ENCODE data around the gene LRRIQ4.

The LRRIQ4 gene

DNA sequence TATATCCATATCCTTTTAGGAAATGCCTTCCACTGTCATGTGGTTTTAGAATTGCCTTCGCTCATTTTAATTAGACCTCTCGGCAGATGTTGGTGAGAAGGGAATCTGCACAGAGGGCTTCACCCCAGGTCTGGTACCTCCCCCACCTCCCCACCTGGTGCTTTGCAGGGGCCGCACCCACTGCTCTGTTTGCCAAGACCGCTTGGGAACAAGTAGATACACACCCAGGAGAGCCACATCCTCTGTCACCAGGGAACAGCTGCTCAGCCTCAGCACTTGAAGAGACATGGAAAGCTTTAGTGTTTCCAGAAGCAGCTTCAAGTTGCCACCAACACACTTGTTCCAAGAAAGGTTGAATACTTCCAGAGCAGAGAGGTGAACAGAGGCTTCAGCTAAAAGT, 35.2 kb downstream of the LRRIQ4 start:
- no peak for DNase-seq (ENCODE audit: low spot score)
- ChIA-PET POLR2A (ENCODE audit: low non-redundant PET) (no interaction called here), CTCF (no interaction called here)
- TF ChIP-seq, protein P1, sequence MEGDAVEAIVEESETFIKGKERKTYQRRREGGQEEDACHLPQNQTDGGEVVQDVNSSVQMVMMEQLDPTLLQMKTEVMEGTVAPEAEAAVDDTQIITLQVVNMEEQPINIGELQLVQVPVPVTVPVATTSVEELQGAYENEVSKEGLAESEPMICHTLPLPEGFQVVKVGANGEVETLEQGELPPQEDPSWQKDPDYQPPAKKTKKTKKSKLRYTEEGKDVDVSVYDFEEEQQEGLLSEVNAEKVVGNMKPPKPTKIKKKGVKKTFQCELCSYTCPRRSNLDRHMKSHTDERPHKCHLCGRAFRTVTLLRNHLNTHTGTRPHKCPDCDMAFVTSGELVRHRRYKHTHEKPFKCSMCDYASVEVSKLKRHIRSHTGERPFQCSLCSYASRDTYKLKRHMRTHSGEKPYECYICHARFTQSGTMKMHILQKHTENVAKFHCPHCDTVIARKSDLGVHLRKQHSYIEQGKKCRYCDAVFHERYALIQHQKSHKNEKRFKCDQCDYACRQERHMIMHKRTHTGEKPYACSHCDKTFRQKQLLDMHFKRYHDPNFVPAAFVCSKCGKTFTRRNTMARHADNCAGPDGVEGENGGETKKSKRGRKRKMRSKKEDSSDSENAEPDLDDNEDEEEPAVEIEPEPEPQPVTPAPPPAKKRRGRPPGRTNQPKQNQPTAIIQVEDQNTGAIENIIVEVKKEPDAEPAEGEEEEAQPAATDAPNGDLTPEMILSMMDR (conservative IDR thresholded peaks at IDR 0.05; ENCODE audit: low read depth) = no peak
- H3K27ac ChIP-seq = peak overlapping the region; percentile 11; the same call in 1 of the 2 replicates

GRCh38 chr3:169848741-169849140, 36.1 kb downstream of the LRRIQ4 start:
- CTCF ChIA-PET = interaction anchor here (0.6 kb wide), 2 partner anchors 20 to 22 kb away, joined by 3 read pairs; no protein-coding TSS in a partner anchor
- POLR2A ChIA-PET (ENCODE audit: low non-redundant PET) = no interaction called here

DNA sequence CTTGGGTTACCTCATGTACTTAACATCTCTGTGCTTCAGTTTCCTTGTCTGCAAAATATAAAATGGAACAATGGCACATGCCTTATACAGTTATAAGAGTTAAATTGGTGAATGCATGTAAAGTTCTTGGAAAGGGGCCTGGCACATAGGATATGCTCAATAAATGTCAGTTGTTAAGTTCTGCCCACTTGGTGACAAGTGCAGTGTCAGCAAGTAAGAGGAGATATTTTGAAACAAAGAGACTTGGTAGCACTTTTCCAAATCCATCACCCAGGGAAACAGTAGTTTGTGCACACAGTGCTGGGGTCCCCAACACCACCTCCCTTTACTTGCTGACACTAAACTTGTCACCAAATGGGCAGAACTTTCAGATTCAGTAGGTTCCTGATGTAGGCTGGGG, 37.9 kb downstream of the LRRIQ4 start:
- H3K27ac ChIP-seq = no peak overlapping the region
- TF ChIP-seq, protein P1 (conservative IDR thresholded peaks at IDR 0.05; ENCODE audit: low read depth) = no peak
- no peak for DNase-seq (ENCODE audit: low spot score)
- CTCF ChIA-PET = no interaction called here
- POLR2A ChIA-PET (ENCODE audit: low non-redundant PET) = no interaction called here

More at GRCh38 chr3:169848741-169849140, 36.1 kb downstream of the LRRIQ4 start:
- TF ChIP-seq, protein P1 (conservative IDR thresholded peaks at IDR 0.05; ENCODE audit: low read depth) = no peak
- H3K27ac ChIP-seq = no peak overlapping the region
- DNase-seq (ENCODE audit: low spot score) = no peak

DNA sequence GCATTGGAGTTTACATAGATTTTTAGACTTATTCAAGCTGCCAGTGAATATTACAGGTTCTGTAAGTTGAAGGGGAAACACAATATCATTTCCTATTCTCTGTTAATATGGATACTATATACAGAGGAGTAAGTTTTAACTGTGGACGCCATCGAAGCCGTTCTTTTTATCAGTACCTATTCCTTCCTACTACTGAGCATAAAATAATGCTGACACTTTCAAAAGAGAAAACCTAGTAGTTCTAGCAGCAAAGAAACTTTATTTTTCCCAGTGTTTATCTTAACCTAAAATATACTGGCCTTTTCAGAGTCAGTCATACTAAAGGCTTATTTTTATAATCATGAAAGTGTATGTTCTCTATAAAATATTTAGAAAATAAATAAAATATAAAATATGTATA, 42.8 kb downstream of the LRRIQ4 start:
- TF ChIP-seq, protein P1 (conservative IDR thresholded peaks at IDR 0.05; ENCODE audit: low read depth) = no peak
- DNase-seq (ENCODE audit: low spot score) = no peak
- ChIA-PET CTCF (no interaction called here), POLR2A (ENCODE audit: low non-redundant PET) (no interaction called here)
- no peak overlapping the region for H3K27ac ChIP-seq

- ChIA-PET POLR2A (ENCODE audit: low non-redundant PET) (no interaction called here), CTCF (no interaction called here)
- no peak for DNase-seq (ENCODE audit: low spot score)
- TF ChIP-seq, protein P1 (conservative IDR thresholded peaks at IDR 0.05; ENCODE audit: low read depth) = no peak
- H3K27ac ChIP-seq = no peak overlapping the region
These were observed 45.1 kb downstream of the LRRIQ4 start for GRCh38 chr3:169857811-169858210.

DNA sequence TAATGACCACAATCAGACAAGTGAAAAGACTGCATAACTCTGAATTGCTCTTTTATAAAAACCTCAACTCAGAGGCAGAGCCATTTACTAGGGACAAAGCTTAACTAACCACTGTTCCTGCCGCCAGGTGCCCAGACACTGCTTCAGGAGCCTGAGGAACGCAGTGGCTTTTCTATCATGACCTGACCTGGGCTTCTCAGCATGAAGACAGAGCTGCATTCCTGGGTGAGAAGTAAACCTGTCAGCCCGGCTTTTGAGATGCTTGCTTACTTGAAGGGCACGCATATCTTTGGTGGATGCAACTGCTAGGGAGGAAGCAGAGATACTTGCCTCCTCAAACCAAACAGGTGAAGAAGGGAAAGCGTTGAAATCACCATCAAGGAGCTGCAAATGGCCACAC, 49.2 kb downstream of the LRRIQ4 start:
- POLR2A ChIA-PET (ENCODE audit: low non-redundant PET) = no interaction called here
- DNase-seq (ENCODE audit: low spot score) = no peak
- H3K27ac ChIP-seq = no peak overlapping the region
- TF ChIP-seq, protein P1 (conservative IDR thresholded peaks at IDR 0.05; ENCODE audit: low read depth) = no peak
- CTCF ChIA-PET = interaction anchor here (0.7 kb wide), 1 partner anchor 953 kb away, joined by 3 read pairs; no protein-coding TSS in a partner anchor

Measured in RWPE1 (cell line).